DND-41 (cell line): ENCODE data around the gene GUCD1.

Source experiments
- CTCF ChIP-seq: IDR thresholded peaks from 2 replicates; pipeline ENCODE4 v1.5.1; 2012; ENCODE audit warnings: borderline replicate concordance, low read length, moderate library complexity, mild to moderate bottlenecking; ENCODE audit not compliant: poor library complexity, severe bottlenecking; ENCODE audit errors: extremely low read depth
- EZH2 ChIP-seq: IDR thresholded peaks from 3 replicates; pipeline ENCODE4 v1.6.1; 2012; ENCODE audit warnings: borderline replicate concordance, low read depth, mild to moderate bottlenecking, moderate library complexity, low read length, inconsistent platforms; ENCODE audit not compliant: severe bottlenecking

DNA sequence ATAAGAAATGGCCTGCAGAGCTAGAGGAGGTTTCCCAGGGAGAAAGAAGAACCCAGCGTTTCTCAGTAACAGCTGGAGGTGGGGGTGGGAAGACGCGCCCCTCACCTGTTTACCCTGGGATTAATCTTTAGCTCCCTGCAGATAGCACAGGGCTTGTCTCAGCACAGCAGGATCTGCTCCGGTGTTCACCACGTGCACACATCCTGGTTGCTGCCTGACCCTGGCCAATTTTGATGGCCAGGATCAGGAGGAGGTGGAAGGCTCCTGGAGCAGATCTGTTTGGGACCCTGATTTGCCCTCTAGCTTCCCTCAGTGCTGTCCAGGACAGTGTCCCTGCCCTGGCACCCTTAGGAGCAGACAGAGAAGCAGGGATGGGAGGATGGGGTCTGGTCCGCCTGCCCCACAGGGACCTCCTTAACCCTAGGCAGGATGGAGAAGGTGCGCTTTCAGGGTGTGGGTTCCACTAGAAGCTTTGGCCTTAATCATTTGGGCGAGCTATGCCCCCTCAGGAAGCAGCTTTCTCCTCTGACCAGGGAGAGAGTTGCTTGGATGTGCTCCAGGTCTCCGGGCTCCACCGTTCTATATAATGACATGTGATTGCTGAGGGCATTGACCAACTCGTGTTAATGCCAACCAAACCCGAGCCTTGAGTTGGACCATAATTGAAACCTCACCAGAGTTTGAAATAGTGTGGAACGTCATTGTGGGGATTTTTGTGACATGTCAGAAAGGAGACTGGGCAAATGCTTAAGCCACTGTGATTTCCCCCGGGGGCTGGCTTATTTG is 40.5 kb downstream of the GUCD1 start:
- TF ChIP-seq CTCF = no peak
- TF ChIP-seq EZH2 = no peak
